Fibroblast of gingiva (primary cell): ENCODE measurements around the gene SPATS1.
"Not testable (repeated sequence)": the region's sequence is repeated elsewhere in the genome, so short reads cannot be mapped to it uniquely, and the experiment has no call there.

ENCODE experiments used
- DNase-seq: peaks from one replicate; pipeline ENCODE4 v3.0.0-alpha.2; 2011; ENCODE audit warnings: low read depth

Gene SPATS1

GRCh38 chr6:44311304-44311703 is 31.1 kb upstream of the SPATS1 start:
- no peak for DNase-seq

DNA sequence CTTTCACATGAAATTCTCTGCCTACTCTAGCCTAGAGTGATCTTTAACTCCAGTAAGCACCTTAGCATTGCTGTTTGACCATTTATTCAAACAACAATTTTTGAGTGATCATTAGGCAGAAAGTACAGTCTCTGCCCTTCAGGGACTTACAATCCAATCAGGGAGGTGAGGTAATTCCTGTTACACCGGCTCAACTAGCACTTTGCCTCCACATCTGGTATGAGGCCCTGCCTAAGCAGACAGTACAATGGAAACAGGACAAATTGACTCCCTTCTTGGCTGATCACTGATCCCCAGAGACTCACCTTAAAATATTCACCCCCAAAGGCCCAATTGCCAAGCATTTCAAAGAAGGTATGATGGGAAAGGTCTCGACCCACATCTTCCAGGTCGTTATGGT is 30.7 kb upstream of the SPATS1 start:
- no peak for DNase-seq

DNA sequence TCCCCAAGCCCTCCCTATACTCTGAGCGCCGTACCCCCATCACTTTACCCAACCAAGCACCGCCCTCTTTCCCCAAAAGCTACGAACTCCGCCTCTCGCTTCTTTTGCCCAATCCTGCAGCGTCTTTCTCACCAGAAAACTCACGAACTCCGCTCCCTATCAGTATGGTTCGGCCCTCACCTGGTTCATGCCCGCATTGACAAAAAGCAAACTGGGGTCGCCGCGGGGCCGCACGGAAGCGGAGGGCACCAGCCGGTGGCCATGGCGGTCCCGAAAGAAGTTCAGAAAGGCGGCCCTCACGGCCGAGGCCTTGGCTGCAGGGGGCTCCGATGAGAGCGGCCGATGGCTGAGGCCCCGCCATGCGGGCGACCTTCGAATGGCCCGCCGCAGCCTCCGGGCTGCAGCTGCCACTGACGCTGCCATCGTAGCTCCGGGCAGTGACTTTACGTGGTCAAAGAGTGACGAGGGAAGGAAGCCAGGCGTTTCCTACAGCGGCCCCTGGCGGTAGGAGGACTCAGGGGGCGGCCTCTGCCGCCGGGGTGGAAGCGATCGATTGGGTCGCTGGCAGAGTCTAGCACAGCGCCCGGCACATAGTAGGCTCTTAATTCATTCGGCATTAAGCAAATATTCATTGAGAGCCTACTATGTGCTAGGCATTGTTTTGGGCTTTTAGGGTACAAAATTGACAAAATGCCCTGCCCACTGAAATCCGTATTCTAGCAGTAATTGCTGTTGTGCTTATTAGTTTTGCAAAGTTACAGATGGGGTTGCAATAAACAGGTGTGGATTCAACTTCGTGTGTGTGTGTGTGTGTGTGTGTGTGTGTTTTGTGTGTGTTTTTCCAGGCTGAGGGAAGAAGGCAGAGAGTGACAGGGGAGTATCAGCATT is 29.3 kb upstream of the SPATS1 start, which contains the start of gene AARS2:
TSS of gene AARS2 (minus strand) at position 447 of the 888 bp plus-strand sequence. CDS start at position 423, 24 bp downstream.
- peak; percentile 87 for DNase-seq

- not testable (repeated sequence) for DNase-seq
Measured at GRCh38 chr6:44314657-44315056, 27.8 kb upstream of the SPATS1 start.

- DNase-seq: no peak
Measured at GRCh38 chr6:44315516-44315915, 26.9 kb upstream of the SPATS1 start.

- no peak for DNase-seq
Measured at GRCh38 chr6:44315951-44316350, 26.5 kb upstream of the SPATS1 start.

DNA sequence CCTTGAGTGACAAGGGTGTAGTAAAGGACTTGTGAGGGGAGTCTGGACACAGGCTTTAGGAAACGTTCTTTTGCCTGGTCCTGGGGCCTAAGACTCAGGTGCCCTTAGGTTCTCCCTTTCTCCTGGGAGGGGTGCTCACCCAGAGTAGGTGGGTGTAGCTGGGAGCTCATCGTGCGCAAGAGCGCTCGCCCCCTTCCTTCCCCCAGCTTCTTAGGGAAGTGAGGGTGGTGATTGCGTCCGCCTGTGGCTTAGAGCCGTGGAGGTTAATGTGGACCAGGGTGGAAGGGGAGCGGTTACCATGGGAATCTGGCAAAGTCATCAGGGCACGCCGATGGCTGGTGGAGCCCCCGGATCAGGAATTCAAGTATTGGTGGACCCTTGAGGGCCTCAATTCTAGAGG is 26.0 kb upstream of the SPATS1 start:
- DNase-seq: no peak

DNA sequence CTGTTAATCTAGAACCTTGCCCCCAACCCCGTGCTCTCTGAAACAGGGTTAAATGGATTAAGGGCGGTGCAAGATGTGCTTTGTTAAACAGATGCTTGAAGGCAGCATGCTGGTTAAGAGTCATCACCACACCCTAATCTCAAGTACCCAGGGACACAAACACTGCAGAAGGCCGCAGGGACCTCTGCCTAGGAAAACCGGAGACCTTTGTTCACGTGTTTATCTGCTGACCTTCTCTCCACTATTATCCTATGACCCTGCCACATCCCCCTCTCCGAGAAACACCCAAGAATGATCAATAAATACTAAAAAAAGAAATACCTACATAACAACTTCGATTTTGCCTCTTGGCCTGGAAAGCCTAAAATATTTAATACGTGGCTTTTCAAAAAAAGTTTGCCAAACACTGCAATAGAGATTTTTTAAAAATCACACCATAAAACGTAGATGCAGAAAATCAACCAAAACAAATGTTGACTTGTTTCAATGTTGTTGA is 25.3 kb upstream of the SPATS1 start:
- not testable (repeated sequence) for DNase-seq

GRCh38 chr6:44321210-44321609 is 21.2 kb upstream of the SPATS1 start:
- DNase-seq: no peak

DNA sequence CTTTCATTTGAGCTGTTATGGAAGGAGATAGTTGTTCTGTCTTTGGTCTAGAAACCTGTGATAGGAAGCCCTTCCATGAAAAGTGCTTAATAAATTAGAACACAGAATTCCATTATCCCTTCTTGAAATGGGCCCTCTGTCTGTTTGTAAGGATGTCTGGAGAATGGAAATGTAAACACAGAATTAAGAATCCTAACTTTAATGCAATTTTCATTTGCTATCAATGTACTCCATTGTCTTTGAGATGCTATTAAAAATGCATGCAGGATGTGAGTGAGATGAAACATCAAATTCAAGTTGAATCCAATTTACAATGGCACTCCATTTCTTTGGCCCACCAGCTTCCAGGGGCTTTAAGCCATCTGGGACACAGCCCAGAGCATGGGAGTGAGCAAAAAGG is 15.4 kb upstream of the SPATS1 start:
- no peak for DNase-seq

DNA sequence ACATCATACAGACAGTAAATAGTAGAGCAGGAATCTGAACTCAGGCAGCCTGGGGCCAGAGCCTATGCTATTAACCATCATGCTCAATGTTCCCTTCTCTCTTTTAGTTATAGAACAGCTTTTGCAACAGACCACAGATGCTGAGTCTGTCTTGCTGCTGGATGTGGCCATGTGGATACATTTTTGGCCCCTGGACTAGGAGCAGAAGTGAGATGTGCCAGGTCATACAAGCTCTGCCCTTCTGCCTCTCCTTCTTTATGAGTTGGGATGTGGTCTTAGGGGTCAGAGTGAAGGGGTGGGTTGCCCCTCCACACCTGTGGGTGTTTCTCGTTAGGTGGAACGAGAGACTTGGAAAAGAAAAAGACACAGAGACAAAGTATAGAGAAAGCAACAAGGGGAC is 14.7 kb upstream of the SPATS1 start:
- DNase-seq: no peak

DNA sequence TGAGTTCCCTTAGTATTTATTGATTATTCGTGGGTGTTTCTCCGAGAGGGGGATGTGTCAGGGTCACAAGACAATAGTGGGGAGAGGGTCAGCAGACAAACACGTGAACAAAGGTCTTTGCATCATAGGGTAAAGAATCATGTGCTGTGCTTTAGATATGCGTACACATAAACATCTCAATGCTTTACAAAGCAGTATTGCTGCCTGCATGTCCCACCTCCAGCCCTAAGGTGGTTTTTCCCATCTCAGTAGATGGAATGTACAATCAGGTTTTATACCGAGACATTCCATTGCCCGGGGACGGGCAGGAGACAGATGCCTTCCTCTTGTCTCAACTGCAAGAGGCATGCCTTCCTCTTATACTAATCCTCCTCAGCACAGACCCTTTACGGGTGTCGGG is 14.2 kb upstream of the SPATS1 start:
- not testable (repeated sequence) for DNase-seq

GRCh38 chr6:44329858-44330257 is 12.6 kb upstream of the SPATS1 start:
- DNase-seq: no peak

- DNase-seq: no peak
Measured at GRCh38 chr6:44332585-44332984, 9.9 kb upstream of the SPATS1 start.

GRCh38 chr6:44333273-44333919 is 9.1 kb upstream of the SPATS1 start:
- DNase-seq: no peak

- DNase-seq: no peak
Measured at GRCh38 chr6:44333942-44334341, 8.5 kb upstream of the SPATS1 start.

- DNase-seq: no peak
Measured at GRCh38 chr6:44335631-44336030, 6.8 kb upstream of the SPATS1 start.

GRCh38 chr6:44338228-44339122 is 4.0 kb upstream of the SPATS1 start:
- DNase-seq: peak; percentile 35

DNA sequence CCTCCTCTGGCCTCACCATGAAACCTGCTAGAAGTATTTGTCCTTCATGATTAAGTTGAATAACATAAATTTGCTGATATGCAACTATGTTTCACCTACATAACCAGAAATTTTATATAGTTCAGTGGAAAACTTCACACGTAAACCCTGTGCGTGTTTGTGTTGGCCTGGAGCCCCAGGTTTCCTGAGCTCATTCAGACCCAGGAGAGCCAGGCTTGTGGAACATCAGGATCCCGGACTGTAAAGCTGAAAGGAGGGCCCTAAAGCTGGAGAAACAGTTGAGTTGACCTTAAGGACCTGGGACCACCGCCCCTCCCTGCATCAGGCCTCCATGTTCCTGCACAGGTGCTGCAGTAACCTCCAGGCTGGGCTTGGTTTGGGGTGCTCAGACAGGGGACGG is 3.1 kb upstream of the SPATS1 start:
- no peak for DNase-seq

- no peak for DNase-seq
Measured at GRCh38 chr6:44339763-44340625, 2.5 kb upstream of the SPATS1 start.
